Dermis blood vessel endothelial cell (primary cell): ENCODE measurements around the gene GGTLC2. TPM values are rescaled to one million over a fixed set of nuclear protein-coding genes. Genes with fewer than 3 reads are reported as not detected.
"Not testable (repeated sequence)": the region's sequence is repeated elsewhere in the genome, so short reads cannot be mapped to it uniquely, and the experiment has no call there.

ENCODE experiments used
- DNase-seq: peaks from one replicate; pipeline ENCODE4 v3.0.0; 2010
- total RNA-seq: library from RNA; depleted of rRNA; stranded (reverse); fragments of >200 nt; gene quantifications from 2 replicates; pipeline ENCODE4 v1.2.3, GENCODE V29; 2014

The GGTLC2 gene
- not detected in 2 replicates for total RNA-seq

- DNase-seq: not testable (repeated sequence)
Measured at GRCh38 chr22:22644314-22644713, at the start of gene GGTLC2. TSS of gene GGTLC2 (plus strand) at chr22:22644614. CDS start at chr22:22646346, 1,732 bp downstream.

GRCh38 chr22:22595001-22595835 is 49.2 kb upstream of the GGTLC2 start:
- no peak for DNase-seq

GRCh38 chr22:22598144-22598543 is 46.3 kb upstream of the GGTLC2 start:
- no peak for DNase-seq

GRCh38 chr22:22599248-22599647 is 45.2 kb upstream of the GGTLC2 start:
- no peak for DNase-seq

- no peak for DNase-seq
Measured at GRCh38 chr22:22600531-22601261, 43.7 kb upstream of the GGTLC2 start.

GRCh38 chr22:22603470-22603947 is 40.9 kb upstream of the GGTLC2 start:
- no peak for DNase-seq

GRCh38 chr22:22604326-22605073 is 39.9 kb upstream of the GGTLC2 start:
- no peak for DNase-seq

- no peak for DNase-seq
Measured at GRCh38 chr22:22605074-22605404, 39.4 kb upstream of the GGTLC2 start.

- not testable (repeated sequence) for DNase-seq
Measured at GRCh38 chr22:22608022-22608421, 36.4 kb upstream of the GGTLC2 start.

GRCh38 chr22:22609291-22609690 is 35.1 kb upstream of the GGTLC2 start:
- DNase-seq: no peak

GRCh38 chr22:22612516-22612915 is 31.9 kb upstream of the GGTLC2 start:
- DNase-seq: no peak

- DNase-seq: no peak
Measured at GRCh38 chr22:22614065-22614464, 30.3 kb upstream of the GGTLC2 start.

GRCh38 chr22:22616636-22617035 is 27.8 kb upstream of the GGTLC2 start:
- DNase-seq: no peak

GRCh38 chr22:22618448-22618847 is 26.0 kb upstream of the GGTLC2 start:
- no peak for DNase-seq

- no peak for DNase-seq
Measured at GRCh38 chr22:22618923-22619322, 25.5 kb upstream of the GGTLC2 start.

GRCh38 chr22:22619765-22620414 is 24.5 kb upstream of the GGTLC2 start:
- DNase-seq: no peak

- DNase-seq: not testable (repeated sequence)
Measured at GRCh38 chr22:22628546-22629495, 15.6 kb upstream of the GGTLC2 start.

GRCh38 chr22:22631223-22631652 is 13.2 kb upstream of the GGTLC2 start:
- DNase-seq: peak; percentile 57

- DNase-seq: not testable (repeated sequence)
Measured at GRCh38 chr22:22632226-22632625, 12.2 kb upstream of the GGTLC2 start.

GRCh38 chr22:22633533-22633932 is 10.9 kb upstream of the GGTLC2 start:
- not testable (repeated sequence) for DNase-seq

- DNase-seq: peak; percentile 23
Measured at GRCh38 chr22:22636260-22636659, 8.2 kb upstream of the GGTLC2 start.
